ENCODE measurements around the gene GOLGA1. TPM values are rescaled to one million over a fixed set of nuclear protein-coding genes. Genes with fewer than 3 reads are reported as not detected.
A peak's percentile ranks its signal among the peaks of the same experiment; 100 is the strongest.

Gene GOLGA1
- total RNA-seq, 6 donors from 2014 or later = 15.5 to 53.4 (median 19.8) TPM

GRCh38 chr9:124950050-124950718 lies 9.3 kb upstream of the GOLGA1 start:
- Histone ChIP-seq H3K4me3 (no peak overlapping the region), H3K27ac (no peak overlapping the region), H3K36me3 (peaks cover 0 to 13% (median 0%) of the 10 kb centered on the region in 4 donors), H3K9me3 (no peaks in the 10 kb centered on the region), H3K4me1 (no peaks in the 10 kb centered on the region), H3K27me3 (no peaks in the 10 kb centered on the region)
- WGBS, 2 donors = 65 to 76% methylated on average over 3 of the region's 3 CpGs
- DNase-seq (no peak), ATAC-seq (ENCODE audit: low FRiP score in 2 of 2) (no peak)
- TF ChIP-seq EP300 (IDR thresholded peaks at IDR 0.05) (no peak), POLR2A (IDR thresholded peaks at IDR 0.05) (no peak), CTCF (IDR thresholded peaks at IDR 0.05) (no peak), POLR2AphosphoS5 (IDR thresholded peaks at IDR 0.05) (no peak)

GRCh38 chr9:124949387-124949786 lies 8.5 kb upstream of the GOLGA1 start:
- no peaks in the 10 kb centered on the region for H3K4me1 ChIP-seq
- no peaks in the 10 kb centered on the region for H3K9me3 ChIP-seq
- TF ChIP-seq POLR2A (IDR thresholded peaks at IDR 0.05) (no peak), POLR2AphosphoS5 (IDR thresholded peaks at IDR 0.05) (no peak), EP300 (IDR thresholded peaks at IDR 0.05) (no peak), CTCF (IDR thresholded peaks at IDR 0.05) (no peak)
- peaks cover 0 to 13% (median 0%) of the 10 kb centered on the region in 4 donors for H3K36me3 ChIP-seq
- no peak overlapping the region for H3K4me3 ChIP-seq
- DNase-seq (no peak), ATAC-seq (ENCODE audit: low FRiP score in 2 of 2) (no peak)
- WGBS, 2 donors = 76 to 88% methylated on average over 2 of the region's 2 CpGs
- no peak overlapping the region for H3K27ac ChIP-seq
- H3K27me3 ChIP-seq = no peaks in the 10 kb centered on the region

- H3K27me3 ChIP-seq = no peaks in the 10 kb centered on the region
These were observed 7.0 kb upstream of the GOLGA1 start for GRCh38 chr9:124947727-124948391.

GRCh38 chr9:124946167-124946566 lies 5.3 kb upstream of the GOLGA1 start:
- DNase-seq (no peak), ATAC-seq (ENCODE audit: low FRiP score in 2 of 2) (no peak)
- peaks cover 0 to 4% (median 0%) of the 10 kb centered on the region in 4 donors for H3K36me3 ChIP-seq
- TF ChIP-seq POLR2AphosphoS5 (IDR thresholded peaks at IDR 0.05) = no peak
- TF ChIP-seq CTCF (IDR thresholded peaks at IDR 0.05) = no peak
- no peak for TF ChIP-seq EP300 (IDR thresholded peaks at IDR 0.05)
- TF ChIP-seq POLR2A (IDR thresholded peaks at IDR 0.05) = no peak
- H3K9me3 ChIP-seq = no peaks in the 10 kb centered on the region
- WGBS, 2 donors = 89 to 100% methylated on average over 1 of the region's 1 CpG
- peaks cover 5 to 9% (median 6%) of the 10 kb centered on the region in 4 donors for H3K4me1 ChIP-seq
- no peaks in the 10 kb centered on the region for H3K27me3 ChIP-seq
- no peak overlapping the region for H3K4me3 ChIP-seq
- no peak overlapping the region for H3K27ac ChIP-seq

More at GRCh38 chr9:124947727-124948391, 7.0 kb upstream of the GOLGA1 start:
- no peak for TF ChIP-seq EP300 (IDR thresholded peaks at IDR 0.05)
- TF ChIP-seq POLR2AphosphoS5 (IDR thresholded peaks at IDR 0.05) = no peak
- Histone ChIP-seq H3K4me1 (no peaks in the 10 kb centered on the region), H3K4me3 (no peak overlapping the region), H3K27ac (no peak overlapping the region), H3K36me3 (peaks cover 0 to 11% (median 0%) of the 10 kb centered on the region in 4 donors), H3K9me3 (no peaks in the 10 kb centered on the region)
- 81 to 82% methylated on average over 5 of the region's 5 CpGs for WGBS, 2 donors
- ATAC-seq (ENCODE audit: low FRiP score in 2 of 2) (no peak), DNase-seq (no peak)

- no peaks in the 10 kb centered on the region for H3K9me3 ChIP-seq
- TF ChIP-seq POLR2A (IDR thresholded peaks at IDR 0.05) = no peak
- TF ChIP-seq CTCF (IDR thresholded peaks at IDR 0.05) = no peak
- TF ChIP-seq POLR2AphosphoS5 (IDR thresholded peaks at IDR 0.05) = no peak
- TF ChIP-seq EP300 (IDR thresholded peaks at IDR 0.05) = no peak
- ATAC-seq (ENCODE audit: low FRiP score in 2 of 2) = peak; percentile 56 to 63
- H3K4me1 ChIP-seq = peaks cover 11 to 22% (median 13%) of the 10 kb centered on the region in 4 donors
- no peaks in the 10 kb centered on the region for H3K27me3 ChIP-seq
- peak overlapping the region; percentile 59 to 85 (median 80) for H3K4me3 ChIP-seq
- DNase-seq = peak in 1 of 2 donors; percentile 74
- peaks cover 0 to 17% (median 0%) of the 10 kb centered on the region in 4 donors for H3K36me3 ChIP-seq
- 14 to 18% methylated on average over 24 to 31 of the region's 31 CpGs for WGBS, 2 donors
- peak overlapping the region; percentile 95 to 98 (median 96) for H3K27ac ChIP-seq
These were observed 1.0 kb upstream of the GOLGA1 start for GRCh38 chr9:124941679-124942561.

Data from upper lobe of left lung (tissue), 6 donors.